Measurements from ENCODE around the gene C1orf122.

Gene C1orf122

DNA sequence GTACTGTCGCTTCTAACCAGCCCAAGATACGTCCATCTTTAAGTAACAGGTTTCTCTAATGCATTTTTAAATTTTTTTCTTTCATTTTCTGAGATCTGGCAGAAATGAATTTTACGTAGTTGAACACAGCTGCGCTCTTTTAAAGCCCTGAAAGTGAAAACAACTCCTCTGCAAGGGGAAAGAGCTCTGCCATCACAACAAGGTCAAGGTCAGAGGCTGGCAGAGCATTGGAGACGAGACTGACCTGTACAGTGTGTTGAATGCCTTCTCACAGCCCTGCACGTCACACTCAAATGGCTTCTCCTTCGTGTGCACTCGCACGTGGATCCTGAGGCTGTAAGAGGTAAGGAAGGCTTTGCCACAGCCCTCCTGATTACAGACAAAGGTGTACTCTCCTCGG, 32.1 kb downstream of the C1orf122 start:
- Histone ChIP-seq H3K9ac (ENCODE audit: low read length) (no peak overlapping the region), H3K27me3 (ENCODE audit: control insufficient read depth, insufficient read depth, low read length) (no peaks in the 10 kb centered on the region), H3K36me3 (ENCODE audit: control insufficient read depth, insufficient read depth, low read length) (peaks cover 24% of the 10 kb centered on the region)

DNA sequence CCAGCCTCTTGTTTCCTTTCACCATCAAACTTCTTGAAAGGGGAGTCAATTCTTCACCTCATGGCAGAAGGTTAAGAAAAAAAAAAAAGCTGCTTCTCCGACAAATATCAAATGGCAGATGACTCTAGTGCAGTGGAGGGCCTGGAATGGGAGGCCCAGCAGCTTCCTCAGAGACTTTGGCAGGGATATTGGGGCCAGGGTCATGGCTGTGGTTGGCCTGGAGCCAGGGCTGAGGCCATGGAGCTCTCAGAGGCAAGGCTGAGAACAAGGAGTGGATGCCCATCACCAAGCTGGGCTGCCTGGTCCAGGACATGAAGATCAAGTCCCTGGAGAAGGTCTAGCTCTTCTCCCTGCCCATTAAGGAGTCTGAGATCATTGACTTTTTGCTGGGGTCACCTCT, 33.1 kb downstream of the C1orf122 start:
- H3K27ac ChIP-seq (ENCODE audit: low read depth, low read length) = no peak overlapping the region
- no peak overlapping the region for H3K4me3 ChIP-seq (ENCODE audit: low read length)
- H3K36me3 ChIP-seq (ENCODE audit: control insufficient read depth, insufficient read depth, low read length) = peaks cover 17% of the 10 kb centered on the region
- no peak overlapping the region for H3K9ac ChIP-seq (ENCODE audit: low read length)
- H3K4me1 ChIP-seq (ENCODE audit: control insufficient read depth, insufficient read depth, low read length) = no peaks in the 10 kb centered on the region
- H3K27me3 ChIP-seq (ENCODE audit: control insufficient read depth, insufficient read depth, low read length) = no peaks in the 10 kb centered on the region

More for the DNA sequence above, 32.1 kb downstream of the C1orf122 start:
- Histone ChIP-seq H3K4me3 (ENCODE audit: low read length) (no peak overlapping the region), H3K4me1 (ENCODE audit: control insufficient read depth, insufficient read depth, low read length) (no peaks in the 10 kb centered on the region), H3K27ac (ENCODE audit: low read depth, low read length) (no peak overlapping the region)

DNA sequence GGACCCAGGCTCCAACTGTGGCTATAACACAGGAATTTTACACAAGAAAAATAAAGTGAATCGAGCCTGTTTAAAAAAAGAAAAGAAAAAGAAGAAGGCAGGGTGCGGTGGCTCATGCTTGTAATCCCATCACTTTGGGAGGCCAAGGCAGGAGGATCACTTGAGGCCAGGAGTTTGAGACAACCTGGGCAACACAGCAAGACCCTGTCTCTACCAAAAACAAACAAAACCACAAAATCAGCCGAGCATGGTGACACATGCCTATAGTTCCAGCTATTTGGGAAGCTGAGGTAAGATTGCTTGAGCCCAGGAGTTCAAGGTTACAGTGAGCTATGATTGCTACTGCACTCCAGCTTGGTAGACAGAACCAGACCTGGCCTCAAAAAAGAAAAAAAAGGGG, 34.1 kb downstream of the C1orf122 start:
- Histone ChIP-seq H3K4me3 (ENCODE audit: low read length) (no peak overlapping the region), H3K27me3 (ENCODE audit: control insufficient read depth, insufficient read depth, low read length) (no peaks in the 10 kb centered on the region), H3K36me3 (ENCODE audit: control insufficient read depth, insufficient read depth, low read length) (peaks cover 13% of the 10 kb centered on the region), H3K9ac (ENCODE audit: low read length) (no peak overlapping the region), H3K4me1 (ENCODE audit: control insufficient read depth, insufficient read depth, low read length) (no peaks in the 10 kb centered on the region), H3K27ac (ENCODE audit: low read depth, low read length) (no peak overlapping the region)

DNA sequence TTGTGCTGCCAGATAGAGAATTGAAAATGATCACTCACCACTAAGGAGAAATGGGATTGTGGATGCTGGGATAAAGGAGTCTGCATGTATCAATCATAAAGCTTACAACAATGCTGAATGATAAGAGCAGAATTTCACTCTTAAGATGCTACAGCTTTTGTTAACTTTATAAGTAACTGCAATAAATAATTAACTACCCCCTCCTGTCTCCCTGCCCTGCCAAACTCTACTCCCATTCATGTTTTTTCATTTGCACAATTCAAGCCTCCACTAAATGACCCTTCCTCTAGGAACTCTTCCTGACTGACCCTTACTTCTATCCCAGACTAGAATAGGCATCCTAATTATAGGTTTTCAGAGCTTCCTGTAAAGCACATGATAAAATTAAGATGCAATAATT, 36.9 kb downstream of the C1orf122 start:
- no peak overlapping the region for H3K9ac ChIP-seq (ENCODE audit: low read length)
- no peak overlapping the region for H3K27ac ChIP-seq (ENCODE audit: low read depth, low read length)
- peaks cover 5% of the 10 kb centered on the region for H3K36me3 ChIP-seq (ENCODE audit: control insufficient read depth, insufficient read depth, low read length)
- H3K4me1 ChIP-seq (ENCODE audit: control insufficient read depth, insufficient read depth, low read length) = no peaks in the 10 kb centered on the region
- no peaks in the 10 kb centered on the region for H3K27me3 ChIP-seq (ENCODE audit: control insufficient read depth, insufficient read depth, low read length)
- no peak overlapping the region for H3K4me3 ChIP-seq (ENCODE audit: low read length)

DNA sequence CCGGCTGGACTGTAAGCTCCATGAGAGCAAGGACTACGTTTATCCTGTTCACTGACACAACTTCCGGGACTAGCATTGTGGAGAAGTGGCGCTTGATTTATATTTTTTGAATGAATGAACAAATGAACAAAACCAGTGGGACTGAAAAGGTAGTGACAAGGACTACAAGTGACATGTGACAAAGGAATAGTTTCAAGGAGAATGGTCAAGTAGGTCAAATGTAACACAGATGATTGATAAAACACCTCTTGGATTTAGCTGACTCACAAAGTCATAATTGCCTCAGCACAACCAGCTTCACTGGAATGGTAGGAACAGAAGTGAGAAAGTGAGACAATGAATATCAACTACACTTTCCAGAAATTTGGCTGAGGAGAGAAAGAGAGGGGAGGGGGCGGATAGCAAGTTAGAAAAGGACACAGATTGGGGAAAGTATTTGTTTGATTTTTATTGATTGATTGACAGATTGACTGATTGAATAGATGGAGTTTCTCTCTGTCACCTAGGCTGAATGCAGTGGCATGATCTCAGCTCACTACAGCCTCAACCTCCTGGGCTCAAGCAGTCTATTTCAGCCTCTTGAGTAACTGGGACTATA, 37.6 kb downstream of the C1orf122 start:
- Histone ChIP-seq H3K4me3 (ENCODE audit: low read length) (no peak overlapping the region), H3K36me3 (ENCODE audit: control insufficient read depth, insufficient read depth, low read length) (no peaks in the 10 kb centered on the region), H3K9ac (ENCODE audit: low read length) (no peak overlapping the region), H3K4me1 (ENCODE audit: control insufficient read depth, insufficient read depth, low read length) (no peaks in the 10 kb centered on the region), H3K27ac (ENCODE audit: low read depth, low read length) (no peak overlapping the region), H3K27me3 (ENCODE audit: control insufficient read depth, insufficient read depth, low read length) (no peaks in the 10 kb centered on the region)

DNA sequence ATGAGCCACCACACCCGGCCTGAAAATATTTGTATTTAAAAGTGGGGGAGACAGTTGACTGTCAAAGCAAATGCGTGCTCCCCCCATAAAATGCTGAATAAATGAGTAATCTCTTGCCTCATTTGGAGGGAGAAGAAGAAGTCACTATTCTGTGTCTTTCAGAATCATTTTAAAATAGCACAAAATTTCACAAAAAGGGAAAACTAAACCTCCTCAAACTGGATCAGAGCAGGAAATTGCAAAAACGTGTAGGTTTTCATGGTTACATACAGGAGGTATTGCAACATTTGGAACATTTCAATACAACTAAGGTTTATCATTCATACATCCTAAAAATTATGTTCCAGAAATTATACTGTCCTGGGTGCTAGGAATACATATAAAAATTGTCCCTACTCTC, 38.2 kb downstream of the C1orf122 start:
- H3K27ac ChIP-seq (ENCODE audit: low read depth, low read length) = no peak overlapping the region
- H3K9ac ChIP-seq (ENCODE audit: low read length) = no peak overlapping the region
- H3K36me3 ChIP-seq (ENCODE audit: control insufficient read depth, insufficient read depth, low read length) = no peaks in the 10 kb centered on the region
- H3K27me3 ChIP-seq (ENCODE audit: control insufficient read depth, insufficient read depth, low read length) = no peaks in the 10 kb centered on the region
- H3K4me1 ChIP-seq (ENCODE audit: control insufficient read depth, insufficient read depth, low read length) = no peaks in the 10 kb centered on the region
- no peak overlapping the region for H3K4me3 ChIP-seq (ENCODE audit: low read length)

DNA sequence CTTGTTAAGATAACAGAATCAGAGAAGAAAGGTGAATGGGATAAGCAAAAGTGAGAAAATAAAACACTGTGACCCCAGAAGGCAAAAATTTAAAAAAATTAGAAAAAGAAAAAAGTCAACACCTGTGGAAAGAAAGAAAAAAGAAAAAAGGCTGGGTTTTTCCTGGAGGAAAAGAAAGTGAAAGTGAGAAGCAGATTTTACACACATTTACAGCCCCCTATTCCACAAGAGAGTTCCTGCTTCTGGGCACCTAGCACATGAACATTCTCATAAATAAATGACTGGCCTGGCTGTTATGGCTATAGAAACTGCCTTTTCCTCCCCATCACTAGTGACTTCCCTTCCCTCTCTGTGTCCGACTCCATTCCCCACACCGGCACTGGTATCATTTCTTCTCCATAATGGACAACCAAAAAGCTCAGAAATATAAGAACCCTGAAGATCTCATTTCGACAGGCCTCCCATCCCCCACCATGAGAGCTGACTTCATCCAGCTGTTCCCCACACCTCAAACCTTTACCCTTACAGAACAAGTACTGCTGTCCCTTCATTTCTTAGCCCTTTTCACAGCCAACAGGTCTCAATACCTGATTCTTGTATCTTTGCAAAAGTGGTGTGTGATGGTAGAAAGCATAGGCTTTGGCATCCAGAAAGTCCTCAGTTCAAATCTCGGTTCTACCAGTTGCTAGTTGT, 39.2 kb downstream of the C1orf122 start:
- no peak overlapping the region for H3K27ac ChIP-seq (ENCODE audit: low read depth, low read length)
- no peaks in the 10 kb centered on the region for H3K36me3 ChIP-seq (ENCODE audit: control insufficient read depth, insufficient read depth, low read length)
- no peak overlapping the region for H3K9ac ChIP-seq (ENCODE audit: low read length)
- H3K4me3 ChIP-seq (ENCODE audit: low read length) = no peak overlapping the region
- H3K27me3 ChIP-seq (ENCODE audit: control insufficient read depth, insufficient read depth, low read length) = no peaks in the 10 kb centered on the region
- H3K4me1 ChIP-seq (ENCODE audit: control insufficient read depth, insufficient read depth, low read length) = no peaks in the 10 kb centered on the region

DNA sequence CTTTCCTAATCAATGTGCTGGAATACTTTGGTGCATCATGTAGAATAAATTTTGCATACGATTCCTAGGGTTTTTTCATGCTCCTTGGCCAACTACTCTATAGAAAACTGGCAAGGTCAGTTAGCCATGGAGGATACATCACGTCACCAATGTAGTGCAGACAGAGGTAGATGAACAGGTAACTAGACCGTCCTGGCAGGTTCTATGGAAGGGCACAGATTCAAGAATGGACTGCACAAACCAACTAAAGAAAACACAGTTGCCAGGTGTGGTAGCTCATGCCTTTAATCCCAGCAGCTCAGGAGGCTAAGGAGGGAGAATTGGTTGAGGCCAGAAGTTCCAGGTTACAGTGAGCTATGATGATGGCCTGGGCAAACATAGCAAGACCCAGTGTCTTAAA, 41.9 kb downstream of the C1orf122 start:
- no peak overlapping the region for H3K27ac ChIP-seq (ENCODE audit: low read depth, low read length)
- H3K4me3 ChIP-seq (ENCODE audit: low read length) = no peak overlapping the region
- H3K4me1 ChIP-seq (ENCODE audit: control insufficient read depth, insufficient read depth, low read length) = no peaks in the 10 kb centered on the region
- no peaks in the 10 kb centered on the region for H3K36me3 ChIP-seq (ENCODE audit: control insufficient read depth, insufficient read depth, low read length)
- H3K9ac ChIP-seq (ENCODE audit: low read length) = no peak overlapping the region
- H3K27me3 ChIP-seq (ENCODE audit: control insufficient read depth, insufficient read depth, low read length) = no peaks in the 10 kb centered on the region

DNA sequence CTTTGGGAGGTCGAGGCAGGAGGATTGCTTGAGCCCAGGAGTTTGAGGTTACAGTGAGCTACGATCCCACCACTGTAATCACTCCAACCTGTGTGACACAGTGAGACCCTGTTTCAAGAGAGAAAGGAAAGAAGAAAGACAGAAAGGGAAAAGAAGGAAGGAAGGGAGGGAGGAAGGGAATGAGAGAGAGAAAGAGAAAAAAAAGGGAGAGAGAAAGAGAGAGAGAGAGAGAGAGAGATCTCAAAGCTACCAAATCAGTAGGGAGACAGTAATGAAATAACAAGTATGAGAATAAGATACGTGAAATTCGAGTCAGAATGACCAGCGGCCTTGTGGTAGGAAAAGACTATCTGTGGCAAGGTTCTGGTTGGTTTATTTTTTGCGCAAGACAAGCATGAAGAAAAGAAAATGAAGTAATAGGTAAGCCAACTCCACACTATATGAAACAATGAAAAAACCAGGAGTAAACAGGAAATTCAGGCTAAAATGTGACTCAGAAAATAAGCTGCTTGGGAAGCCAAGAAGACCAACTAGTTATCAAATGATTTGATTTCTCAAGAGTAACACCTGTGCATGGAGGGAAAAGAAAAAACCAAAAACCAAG, 42.9 kb downstream of the C1orf122 start:
- Histone ChIP-seq H3K27me3 (ENCODE audit: control insufficient read depth, insufficient read depth, low read length) (no peaks in the 10 kb centered on the region), H3K9ac (ENCODE audit: low read length) (no peak overlapping the region), H3K4me1 (ENCODE audit: control insufficient read depth, insufficient read depth, low read length) (no peaks in the 10 kb centered on the region), H3K36me3 (ENCODE audit: control insufficient read depth, insufficient read depth, low read length) (no peaks in the 10 kb centered on the region), H3K27ac (ENCODE audit: low read depth, low read length) (no peak overlapping the region), H3K4me3 (ENCODE audit: low read length) (no peak overlapping the region)

DNA sequence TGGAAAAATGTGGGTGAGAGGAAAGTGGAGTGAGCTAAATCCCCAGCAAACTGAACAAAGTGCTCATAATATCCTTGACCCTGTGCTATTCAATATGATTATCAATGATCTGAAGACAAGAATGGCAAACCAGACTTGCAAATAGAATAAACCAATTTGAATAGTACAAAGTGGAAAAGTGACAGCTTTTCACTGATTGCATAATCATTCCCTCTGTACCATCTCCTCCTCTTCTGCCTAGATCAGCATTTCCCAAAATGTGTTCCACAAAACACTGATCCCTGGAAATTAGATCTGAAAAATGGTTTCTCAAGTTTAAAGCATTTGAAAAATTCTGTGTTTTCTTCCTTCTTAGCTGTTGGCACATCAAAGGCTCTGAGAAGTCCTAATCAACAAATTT, 43.7 kb downstream of the C1orf122 start:
- Histone ChIP-seq H3K36me3 (ENCODE audit: control insufficient read depth, insufficient read depth, low read length) (no peaks in the 10 kb centered on the region), H3K4me1 (ENCODE audit: control insufficient read depth, insufficient read depth, low read length) (no peaks in the 10 kb centered on the region), H3K9ac (ENCODE audit: low read length) (no peak overlapping the region), H3K27ac (ENCODE audit: low read depth, low read length) (no peak overlapping the region), H3K4me3 (ENCODE audit: low read length) (no peak overlapping the region), H3K27me3 (ENCODE audit: control insufficient read depth, insufficient read depth, low read length) (no peaks in the 10 kb centered on the region)

DNA sequence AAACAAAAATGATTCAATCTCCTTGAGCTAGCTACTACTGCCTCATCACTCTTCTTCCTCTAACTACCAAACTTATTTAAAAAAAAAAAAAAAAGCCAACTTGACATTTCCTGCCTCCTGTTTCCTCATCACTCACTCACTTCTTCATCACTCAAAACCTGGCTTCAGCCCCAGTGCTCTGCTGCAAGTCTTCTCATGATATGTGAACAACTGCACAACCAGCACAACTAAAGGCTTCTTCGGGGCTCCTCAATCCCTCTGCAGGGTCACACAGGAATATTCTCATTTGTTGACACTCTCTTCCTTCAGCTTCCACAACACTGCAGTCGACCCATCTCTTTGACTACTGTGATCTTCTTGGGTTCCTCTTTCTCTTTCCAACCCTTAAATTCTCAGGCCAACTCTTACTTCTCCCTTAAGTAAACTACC, 44.2 kb downstream of the C1orf122 start:
- no peaks in the 10 kb centered on the region for H3K4me1 ChIP-seq (ENCODE audit: control insufficient read depth, insufficient read depth, low read length)
- no peak overlapping the region for H3K9ac ChIP-seq (ENCODE audit: low read length)
- H3K4me3 ChIP-seq (ENCODE audit: low read length) = no peak overlapping the region
- no peaks in the 10 kb centered on the region for H3K36me3 ChIP-seq (ENCODE audit: control insufficient read depth, insufficient read depth, low read length)
- no peak overlapping the region for H3K27ac ChIP-seq (ENCODE audit: low read depth, low read length)
- no peaks in the 10 kb centered on the region for H3K27me3 ChIP-seq (ENCODE audit: control insufficient read depth, insufficient read depth, low read length)

DNA sequence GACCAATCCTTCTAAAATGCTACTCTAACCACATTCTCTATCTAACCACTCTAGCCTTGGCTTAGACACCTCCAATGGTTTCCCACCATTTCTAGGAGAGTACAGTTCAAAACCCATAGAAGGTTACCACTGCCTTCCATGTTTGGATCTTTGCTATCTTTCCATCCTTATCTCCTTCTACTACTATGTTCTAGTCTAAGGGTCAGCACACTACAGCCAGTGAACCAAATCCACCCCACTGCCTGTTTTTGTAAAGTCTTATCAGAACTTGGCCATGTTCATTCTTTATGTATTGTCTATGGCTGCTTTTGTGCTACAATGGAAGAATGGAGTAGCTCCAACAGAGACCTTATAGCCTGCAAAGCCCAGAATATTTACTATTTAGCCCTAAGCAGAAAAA, 45.6 kb downstream of the C1orf122 start:
- no peak overlapping the region for H3K4me3 ChIP-seq (ENCODE audit: low read length)
- H3K36me3 ChIP-seq (ENCODE audit: control insufficient read depth, insufficient read depth, low read length) = no peaks in the 10 kb centered on the region
- peaks cover 3% of the 10 kb centered on the region for H3K4me1 ChIP-seq (ENCODE audit: control insufficient read depth, insufficient read depth, low read length)
- H3K27me3 ChIP-seq (ENCODE audit: control insufficient read depth, insufficient read depth, low read length) = no peaks in the 10 kb centered on the region
- H3K9ac ChIP-seq (ENCODE audit: low read length) = no peak overlapping the region
- H3K27ac ChIP-seq (ENCODE audit: low read depth, low read length) = no peak overlapping the region

DNA sequence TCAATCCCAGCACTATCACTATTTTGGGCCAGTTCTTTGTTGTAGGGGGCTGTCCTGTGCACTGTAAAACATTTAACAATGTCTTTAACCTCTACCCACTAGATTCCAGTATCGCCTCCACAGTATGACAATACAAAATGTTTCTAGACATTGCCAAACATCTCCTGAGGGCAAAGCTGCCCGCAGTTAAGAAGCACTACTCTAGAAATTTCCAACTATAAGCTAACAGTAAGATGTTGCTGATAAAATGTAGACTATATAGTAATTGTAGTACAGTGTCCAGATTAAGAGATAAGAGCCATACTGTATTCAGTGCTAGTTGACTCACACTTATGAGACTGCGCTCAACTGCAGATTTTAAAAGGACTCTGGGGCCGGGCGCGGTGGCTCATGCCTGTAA, 46.8 kb downstream of the C1orf122 start:
- Histone ChIP-seq H3K36me3 (ENCODE audit: control insufficient read depth, insufficient read depth, low read length) (no peaks in the 10 kb centered on the region), H3K9ac (ENCODE audit: low read length) (no peak overlapping the region), H3K27ac (ENCODE audit: low read depth, low read length) (no peak overlapping the region), H3K4me3 (ENCODE audit: low read length) (no peak overlapping the region), H3K27me3 (ENCODE audit: control insufficient read depth, insufficient read depth, low read length) (no peaks in the 10 kb centered on the region), H3K4me1 (ENCODE audit: control insufficient read depth, insufficient read depth, low read length) (peaks cover 9% of the 10 kb centered on the region)

All from rectal smooth muscle tissue (tissue), 1 donor.